ENCODE results near the gene TCF12. TPM values are rescaled to one million over a fixed set of nuclear protein-coding genes. Genes with fewer than 3 reads are reported as not detected.
"Not testable (repeated sequence)": the region's sequence is repeated elsewhere in the genome, so short reads cannot be mapped to it uniquely, and the experiment has no call there.

The TCF12 gene
- total RNA-seq, 1 donor from 2014 or later: 93.0 TPM

GRCh38 chr15:57097246-57097645, 178.8 kb downstream of the TCF12 start:
- TF ChIP-seq, protein P1, sequence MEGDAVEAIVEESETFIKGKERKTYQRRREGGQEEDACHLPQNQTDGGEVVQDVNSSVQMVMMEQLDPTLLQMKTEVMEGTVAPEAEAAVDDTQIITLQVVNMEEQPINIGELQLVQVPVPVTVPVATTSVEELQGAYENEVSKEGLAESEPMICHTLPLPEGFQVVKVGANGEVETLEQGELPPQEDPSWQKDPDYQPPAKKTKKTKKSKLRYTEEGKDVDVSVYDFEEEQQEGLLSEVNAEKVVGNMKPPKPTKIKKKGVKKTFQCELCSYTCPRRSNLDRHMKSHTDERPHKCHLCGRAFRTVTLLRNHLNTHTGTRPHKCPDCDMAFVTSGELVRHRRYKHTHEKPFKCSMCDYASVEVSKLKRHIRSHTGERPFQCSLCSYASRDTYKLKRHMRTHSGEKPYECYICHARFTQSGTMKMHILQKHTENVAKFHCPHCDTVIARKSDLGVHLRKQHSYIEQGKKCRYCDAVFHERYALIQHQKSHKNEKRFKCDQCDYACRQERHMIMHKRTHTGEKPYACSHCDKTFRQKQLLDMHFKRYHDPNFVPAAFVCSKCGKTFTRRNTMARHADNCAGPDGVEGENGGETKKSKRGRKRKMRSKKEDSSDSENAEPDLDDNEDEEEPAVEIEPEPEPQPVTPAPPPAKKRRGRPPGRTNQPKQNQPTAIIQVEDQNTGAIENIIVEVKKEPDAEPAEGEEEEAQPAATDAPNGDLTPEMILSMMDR (IDR thresholded peaks at IDR 0.05): no peak
- no peak for ATAC-seq

GRCh38 chr15:57097919-57098543, 179.6 kb downstream of the TCF12 start:
- not testable (repeated sequence) for H3K4me3 ChIP-seq, ATAC-seq

More at GRCh38 chr15:57097246-57097645, 178.8 kb downstream of the TCF12 start:
- H3K36me3 ChIP-seq: peaks cover 9% of the 10 kb centered on the region
- H3K4me1 ChIP-seq: no peaks in the 10 kb centered on the region
- no peak overlapping the region for H3K27ac ChIP-seq
- no peaks in the 10 kb centered on the region for H3K9me3 ChIP-seq
- no peaks in the 10 kb centered on the region for H3K27me3 ChIP-seq (ENCODE audit: low read depth)
- intact Hi-C loops (cut with DNase I): no loop called here
- DNase-seq: no peak
- H3K4me3 ChIP-seq: no peak overlapping the region

DNA sequence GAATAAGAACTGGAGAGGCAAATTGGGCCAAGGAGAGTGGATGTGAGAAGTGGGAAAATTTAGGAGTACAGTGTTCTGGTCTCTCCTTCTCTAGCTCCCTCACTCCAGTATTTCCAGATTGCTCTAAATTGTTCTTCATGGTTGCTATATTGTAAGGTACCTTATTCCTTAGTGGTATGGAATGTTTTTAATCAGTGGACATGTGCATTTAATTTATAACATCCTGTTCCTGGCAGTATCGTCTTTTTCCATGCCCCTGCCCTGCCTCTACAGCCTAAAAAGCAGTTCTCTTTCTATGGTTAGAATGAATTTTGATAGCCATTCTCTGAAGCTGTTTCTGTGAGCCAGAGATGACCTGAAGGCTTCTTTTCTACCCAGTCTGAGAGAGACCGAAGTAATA, 180.5 kb downstream of the TCF12 start:
- Histone ChIP-seq H3K4me1 (no peaks in the 10 kb centered on the region), H3K27ac (no peak overlapping the region), H3K36me3 (no peaks in the 10 kb centered on the region), H3K9me3 (no peaks in the 10 kb centered on the region), H3K4me3 (no peak overlapping the region), H3K27me3 (ENCODE audit: low read depth) (no peaks in the 10 kb centered on the region)
- intact Hi-C loops (cut with DNase I): no loop called here
- ATAC-seq: no peak
- TF ChIP-seq, protein P1 (IDR thresholded peaks at IDR 0.05): no peak
- DNase-seq: no peak

More at GRCh38 chr15:57097919-57098543, 179.6 kb downstream of the TCF12 start:
- H3K27me3 ChIP-seq (ENCODE audit: low read depth); H3K9me3 ChIP-seq; H3K36me3 ChIP-seq; intact Hi-C loops (cut with DNase I); H3K4me1 ChIP-seq; H3K27ac ChIP-seq: not testable (repeated sequence)
- peak; percentile 63 for DNase-seq

DNA sequence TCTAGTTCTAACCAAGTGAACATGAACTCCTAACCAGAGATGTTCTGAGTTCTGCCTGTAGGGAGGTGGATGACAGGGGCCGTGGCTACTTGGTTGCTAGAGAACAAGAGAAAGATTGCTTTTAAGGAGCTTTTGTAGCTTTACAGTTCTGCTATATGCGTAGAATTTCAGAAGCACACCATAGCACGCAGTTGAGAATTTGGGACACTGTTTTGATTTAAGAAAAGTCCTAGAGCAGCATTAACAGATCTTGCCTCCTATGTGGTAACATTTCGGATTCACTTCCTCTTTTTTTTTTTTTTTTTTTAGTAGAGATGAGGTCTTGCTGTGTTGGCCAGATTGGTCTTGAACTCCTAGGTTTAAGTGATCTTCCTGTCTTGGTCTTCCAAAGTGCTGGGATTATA, 181.7 kb downstream of the TCF12 start:
- H3K4me1 ChIP-seq: no peaks in the 10 kb centered on the region
- H3K4me3 ChIP-seq: no peak overlapping the region
- DNase-seq: no peak
- intact Hi-C loops (cut with DNase I): no loop called here
- ATAC-seq: no peak
- H3K9me3 ChIP-seq: no peaks in the 10 kb centered on the region
- no peaks in the 10 kb centered on the region for H3K36me3 ChIP-seq
- no peaks in the 10 kb centered on the region for H3K27me3 ChIP-seq (ENCODE audit: low read depth)
- TF ChIP-seq, protein P1 (IDR thresholded peaks at IDR 0.05): no peak
- H3K27ac ChIP-seq: no peak overlapping the region

GRCh38 chr15:57102858-57103257, 184.4 kb downstream of the TCF12 start:
- intact Hi-C loops (cut with DNase I): no loop called here
- ATAC-seq (no peak), DNase-seq (no peak)
- no peaks in the 10 kb centered on the region for H3K27me3 ChIP-seq (ENCODE audit: low read depth)
- H3K9me3 ChIP-seq: no peaks in the 10 kb centered on the region
- TF ChIP-seq, protein P1 (IDR thresholded peaks at IDR 0.05): no peak
- no peak overlapping the region for H3K4me3 ChIP-seq
- H3K36me3 ChIP-seq: no peaks in the 10 kb centered on the region
- no peak overlapping the region for H3K27ac ChIP-seq
- no peaks in the 10 kb centered on the region for H3K4me1 ChIP-seq

DNA sequence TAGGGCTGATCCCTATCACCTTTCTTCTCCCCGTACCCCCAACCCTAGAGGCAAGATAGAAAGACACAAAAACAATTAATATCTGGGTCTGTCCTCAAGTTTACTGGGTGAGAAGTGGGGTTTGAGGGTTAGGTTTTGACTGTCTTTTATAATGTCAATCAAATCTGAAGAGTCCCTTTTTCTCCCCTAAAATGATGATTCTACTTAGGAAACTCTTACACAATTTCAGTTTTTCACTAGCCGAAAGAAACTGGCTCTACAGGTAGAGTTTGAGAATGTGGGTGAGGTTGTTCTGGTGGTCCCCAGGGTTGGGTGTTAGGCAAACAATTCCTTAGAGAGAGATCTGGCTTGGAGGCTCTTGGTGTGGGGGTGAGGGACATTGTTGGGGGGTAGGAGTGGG, 189.9 kb downstream of the TCF12 start:
- no peak for DNase-seq
- H3K27ac ChIP-seq: no peak overlapping the region
- no peak overlapping the region for H3K4me3 ChIP-seq
- no peaks in the 10 kb centered on the region for H3K4me1 ChIP-seq
- H3K36me3 ChIP-seq: no peaks in the 10 kb centered on the region
- TF ChIP-seq, protein P1 (IDR thresholded peaks at IDR 0.05): no peak
- intact Hi-C loops (cut with DNase I): no loop called here
- no peak for ATAC-seq
- H3K27me3 ChIP-seq (ENCODE audit: low read depth): no peaks in the 10 kb centered on the region
- H3K9me3 ChIP-seq: no peaks in the 10 kb centered on the region
